Esophagus mucosa (tissue), 1 donor: ENCODE measurements around the gene SENP3. TPM values are rescaled to one million over a fixed set of nuclear protein-coding genes. Genes with fewer than 3 reads are reported as not detected.
"Not testable (repeated sequence)": the region's sequence is repeated elsewhere in the genome, so short reads cannot be mapped to it uniquely, and the experiment has no call there.

Source experiments
- ATAC-seq: fragments of 200-7000 bp; cut with Tn5 transposase; one replicate; pipeline ENCODE4 v1.9.1; 2020
- total RNA-seq: library from RNA; stranded (reverse); gene quantifications from one replicate; pipeline ENCODE4 v1.2.4, GENCODE V29; 2023
- donor health status: DM: yes; HTN: yes; CAD: no.

Gene SENP3
- total RNA-seq, 1 donor from 2014 or later = 34.5 TPM

DNA sequence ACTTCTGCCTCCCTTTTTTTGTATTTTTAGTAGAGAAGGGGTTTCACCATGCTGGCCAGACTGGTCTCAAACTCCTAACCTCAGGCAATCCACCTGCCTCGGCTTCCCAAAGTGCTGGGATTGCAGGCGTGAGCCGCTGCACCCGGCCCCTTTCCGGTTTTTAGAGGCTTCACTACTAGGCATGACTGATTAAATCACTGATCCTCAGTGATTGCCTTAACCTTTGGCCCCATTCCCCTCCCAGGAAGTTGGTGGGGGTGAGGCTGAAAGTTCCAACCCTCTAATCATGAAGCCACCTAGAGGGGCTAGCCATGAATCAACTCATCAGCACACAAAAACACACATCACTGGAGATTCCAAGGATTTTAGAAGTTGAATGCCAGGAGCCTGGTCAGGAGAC lies 35.8 kb downstream of the SENP3 start:
- not testable (repeated sequence) for ATAC-seq

- ATAC-seq = no peak
Observed at GRCh38 chr17:7606280-7606679, 44.6 kb downstream of the SENP3 start.

DNA sequence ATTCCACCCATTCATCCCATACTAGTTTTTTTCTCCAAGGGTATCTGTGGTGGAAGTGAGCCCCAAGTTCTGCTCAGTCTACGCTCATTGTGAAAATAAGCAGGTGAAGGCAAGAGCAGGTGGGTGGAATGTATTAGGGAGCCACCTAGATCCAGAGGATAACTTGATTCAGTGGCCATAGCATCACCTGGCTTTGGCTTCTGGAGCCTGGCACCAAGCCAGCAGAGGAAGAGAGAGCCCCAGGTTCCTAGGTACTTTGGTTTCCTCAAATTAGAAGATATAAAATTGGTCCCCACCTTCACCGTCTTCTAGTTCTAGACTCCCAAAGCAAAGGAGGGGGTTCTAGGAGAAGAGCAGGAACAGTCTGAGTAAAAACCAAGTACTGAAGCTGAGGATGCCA lies 48.9 kb downstream of the SENP3 start:
- ATAC-seq = no peak

DNA sequence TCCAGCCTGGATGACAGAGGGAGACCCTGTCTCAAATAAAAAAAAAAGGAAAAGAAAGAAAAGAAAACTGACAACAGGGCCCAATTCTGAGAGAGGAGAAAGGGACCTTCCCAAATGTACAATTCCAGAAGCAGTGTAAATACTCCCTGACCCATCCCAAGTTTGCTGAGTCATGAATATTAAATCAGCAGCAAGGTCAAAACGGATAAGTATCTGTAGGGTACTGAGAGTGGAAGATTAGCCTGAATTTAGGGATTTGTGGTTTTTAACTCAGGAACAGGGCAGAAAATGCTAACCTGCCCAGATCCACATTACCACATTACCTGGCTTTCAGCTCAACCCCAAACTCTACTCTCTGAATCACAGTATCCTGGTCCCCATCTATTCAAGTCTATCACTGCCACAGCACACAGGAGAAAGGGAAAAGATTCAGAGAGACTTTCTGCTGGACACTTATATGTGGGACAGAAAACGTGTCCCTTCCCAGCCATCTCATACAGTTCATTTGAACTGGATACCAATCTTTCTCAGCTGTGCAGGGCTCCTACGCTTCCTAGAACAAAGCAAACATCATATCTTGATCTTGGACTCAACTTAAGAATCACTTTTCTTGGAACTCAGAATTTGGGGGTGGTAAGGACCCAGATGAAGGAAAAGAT lies 50.0 kb downstream of the SENP3 start:
- no peak for ATAC-seq

DNA sequence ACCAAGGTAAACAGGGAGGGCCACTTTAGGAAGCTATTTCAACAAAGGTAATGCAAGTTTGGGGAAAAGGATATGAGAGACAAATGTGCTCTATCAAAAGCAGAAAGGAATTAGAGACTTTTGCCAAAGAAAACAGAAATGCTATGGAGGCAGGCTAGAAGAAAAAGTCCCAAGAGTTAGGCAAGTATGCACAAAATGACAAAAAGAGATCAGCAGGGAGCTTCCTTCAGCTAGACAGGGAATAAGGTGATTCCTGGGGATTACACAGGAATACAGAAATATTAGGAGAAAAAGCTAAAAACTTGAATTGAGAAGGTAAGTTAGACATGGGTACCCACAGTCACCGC lies 50.5 kb downstream of the SENP3 start:
- ATAC-seq = no peak

DNA sequence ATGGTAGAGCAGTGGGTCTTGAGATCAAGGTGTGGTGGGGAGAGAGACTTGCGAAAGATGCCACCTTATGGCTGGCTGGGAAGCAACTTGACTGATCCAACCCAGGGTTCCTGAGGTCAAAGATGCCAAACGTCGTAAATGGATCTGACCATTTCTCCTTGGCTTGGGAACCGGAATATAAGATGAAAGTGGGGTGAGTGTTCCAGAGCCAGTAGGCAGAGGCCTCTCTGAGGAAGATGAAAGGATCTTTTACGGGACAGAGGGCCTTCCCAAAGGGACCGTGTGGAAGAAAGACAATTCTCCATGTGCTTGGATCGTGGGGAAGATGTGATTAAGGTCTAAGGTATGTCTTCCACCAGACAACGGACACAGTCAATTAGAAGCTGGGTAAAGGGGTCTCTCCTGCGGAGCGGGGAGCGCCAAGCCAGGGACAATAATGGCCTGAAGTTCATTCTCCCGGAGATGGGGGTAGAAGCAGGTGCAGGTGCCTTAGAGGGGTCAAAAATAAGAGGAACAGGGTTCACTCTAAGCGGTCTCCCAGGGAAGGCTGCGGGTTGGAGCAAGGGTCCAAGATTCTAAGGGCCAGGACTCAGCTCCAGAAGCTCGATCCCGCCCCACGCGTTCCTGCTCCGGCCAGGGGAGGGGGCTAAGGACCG lies 52.2 kb downstream of the SENP3 start:
- no peak for ATAC-seq

DNA sequence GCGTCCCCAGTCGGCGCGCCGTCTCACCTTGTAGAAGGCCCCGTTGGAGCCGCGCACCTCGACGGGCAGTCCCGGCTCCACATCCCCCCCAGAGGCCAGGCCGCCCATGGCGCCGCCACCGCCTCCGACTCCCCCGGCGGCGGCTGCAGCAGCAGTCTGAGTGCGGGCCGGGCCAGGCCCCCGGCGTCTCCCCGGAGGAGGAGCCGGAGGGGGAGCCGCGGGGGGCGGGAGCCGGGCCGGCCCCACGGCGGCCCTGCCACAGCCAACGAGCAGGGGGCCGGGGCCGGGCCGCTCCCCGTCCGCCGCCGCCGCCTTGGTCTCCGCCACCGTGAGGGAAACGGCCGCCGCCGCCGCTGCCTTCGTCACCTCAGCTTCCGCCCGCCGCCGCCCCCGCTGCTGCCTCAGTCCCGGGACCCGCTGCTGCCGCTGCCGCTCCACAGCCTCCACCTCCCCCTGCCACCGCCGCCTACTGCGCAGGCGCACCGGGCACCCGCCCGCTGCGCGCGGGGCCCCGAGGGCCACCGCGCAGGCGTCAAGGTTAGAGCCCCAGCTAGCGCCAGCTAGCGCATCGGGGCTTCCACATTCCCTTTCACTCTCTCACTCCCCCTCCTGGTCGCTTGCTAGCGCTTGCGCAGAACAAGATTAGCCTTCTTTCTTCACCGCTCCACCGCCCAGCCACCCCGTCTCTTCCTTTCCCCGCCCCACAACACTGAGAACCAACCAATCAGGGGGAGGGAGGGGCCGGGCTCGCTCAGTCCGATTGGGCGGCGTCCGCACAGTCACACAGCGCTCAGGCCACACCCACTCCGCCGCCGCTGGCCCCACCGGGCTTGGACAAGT lies 52.9 kb downstream of the SENP3 start, which contains the start of gene FXR2:
FXR2 (minus strand) TSS at position 473 of the 840 bp plus-strand sequence; CDS start at position 108, 365 bp downstream.
- ATAC-seq = peak; percentile 99

- no peak for ATAC-seq
Observed at GRCh38 chr17:7615265-7615747, 53.6 kb downstream of the SENP3 start.

GRCh38 chr17:7618608-7619007 lies 56.9 kb downstream of the SENP3 start:
- ATAC-seq = no peak

- ATAC-seq = no peak
Observed at GRCh38 chr17:7620835-7621234, 59.1 kb downstream of the SENP3 start.

Other genes with a start within 250 kb of the SENP3 start
- 38.9 TPM for gene GPS2, start 246.6 kb upstream of the SENP3 start, total RNA-seq
- gene NEURL4, start 232.6 kb upstream of the SENP3 start, total RNA-seq = 13.5 TPM
- 3.8 TPM for gene ACAP1, start 225.4 kb upstream of the SENP3 start, total RNA-seq
- 32.9 TPM for gene KCTD11, start 209.8 kb upstream of the SENP3 start, total RNA-seq
- not detected for gene TMEM95, start 206.8 kb upstream of the SENP3 start, total RNA-seq
- gene TNK1, start 180.8 kb upstream of the SENP3 start, total RNA-seq = 6.1 TPM
- 23.1 TPM for gene PLSCR3, start 167.4 kb upstream of the SENP3 start, total RNA-seq
- gene TMEM256, start 157.8 kb upstream of the SENP3 start, total RNA-seq = 92.8 TPM
- gene NLGN2, start 154.1 kb upstream of the SENP3 start, total RNA-seq = 3.0 TPM
- not detected for gene SPEM1, start 141.6 kb upstream of the SENP3 start, total RNA-seq
- not detected for gene SPEM2, start 136.3 kb upstream of the SENP3 start, total RNA-seq
- not detected for gene SPEM3, start 133.1 kb upstream of the SENP3 start, total RNA-seq
- 8.2 TPM for gene TMEM102, start 126.5 kb upstream of the SENP3 start, total RNA-seq
- gene FGF11, start 122.4 kb upstream of the SENP3 start, total RNA-seq = 8.6 TPM
- 4.9 TPM for gene CHRNB1, start 116.9 kb upstream of the SENP3 start, total RNA-seq
- 21.0 TPM for gene ZBTB4, start 82.3 kb upstream of the SENP3 start, total RNA-seq
- gene SLC35G6, start 80.5 kb upstream of the SENP3 start, total RNA-seq = not detected
- 116 TPM for gene POLR2A, start 77.6 kb upstream of the SENP3 start, total RNA-seq
- gene TNFSF12, start 12.9 kb upstream of the SENP3 start, total RNA-seq = 2.7 TPM
- gene TNFSF13, start 3.2 kb upstream of the SENP3 start, total RNA-seq = 6.4 TPM
- gene CD68, start 17.7 kb downstream of the SENP3 start, total RNA-seq = 61.3 TPM
- gene MPDU1, start 21.9 kb downstream of the SENP3 start, total RNA-seq = 36.7 TPM
- gene SOX15, start 28.2 kb downstream of the SENP3 start, total RNA-seq = 74.0 TPM
- 17.0 TPM for gene FXR2, start 53.0 kb downstream of the SENP3 start, total RNA-seq
- 35.7 TPM for gene SAT2, start 65.9 kb downstream of the SENP3 start, total RNA-seq
- gene SHBG, start 68.2 kb downstream of the SENP3 start, total RNA-seq = 0.48 TPM
- 0.36 TPM for gene ATP1B2, start 89.0 kb downstream of the SENP3 start, total RNA-seq
- 74.1 TPM for gene TP53, start 125.6 kb downstream of the SENP3 start, total RNA-seq
- 8.5 TPM for gene WRAP53, start 126.6 kb downstream of the SENP3 start, total RNA-seq
- gene EFNB3, start 143.3 kb downstream of the SENP3 start, total RNA-seq = 1.6 TPM
- gene DNAH2, start 155.8 kb downstream of the SENP3 start, total RNA-seq = 0.04 TPM